Adrenal gland (tissue), 12 donors: ENCODE measurements around the gene ZNF76. TPM values are rescaled to one million over a fixed set of nuclear protein-coding genes. Genes with fewer than 3 reads are reported as not detected.

Experiments used
- DNase-seq, 7 donors: peaks; one replicate each; pipeline ENCODE4 v3.0.0-alpha.2; 2019 to 2020
- H3K27ac ChIP-seq, 5 donors: fragments of 200-600 bp; sonication (generic) in 4 of 5; 1 replicate in 3 of 5; 2 replicates in 2 of 5; pipeline versions ENCODE4 v1.5.1 to v1.8.0; 2016 to 2020; ENCODE audit warnings: mild to moderate bottlenecking in 1 of 5
- H3K27me3 ChIP-seq: fragments of 200-600 bp; 2 replicates; pipeline ENCODE4 v1.8.0; 2021
- H3K36me3 ChIP-seq, 2 donors: fragments of 200-600 bp; replicated peaks in 1 of 2; 1 replicate in 1 of 2; 2 replicates in 1 of 2; pipeline versions ENCODE4 v1.5.1 to v1.8.0; 2018 to 2022
- H3K4me1 ChIP-seq, 2 donors: fragments of 200-600 bp; replicated peaks in 1 of 2; 1 replicate in 1 of 2; 2 replicates in 1 of 2; pipeline versions ENCODE4 v1.5.1 to v1.8.0; 2018 to 2021
- H3K4me3 ChIP-seq, 4 donors: fragments of 200-600 bp; sonication (generic) in 3 of 4; one replicate each; pipeline ENCODE4 v1.5.1; 2016 to 2018
- H3K9me3 ChIP-seq, 3 donors: fragments of 200-600 bp; sonication (generic) in 1 of 3; replicated peaks in 1 of 3; 1 replicate in 2 of 3; 2 replicates in 1 of 3; pipeline versions ENCODE4 v1.5.1 to v1.8.0; 2016 to 2021
- POLR2A ChIP-seq, 2 donors: fragments of 450-650 bp; IDR thresholded peaks; one replicate each; pipeline ENCODE4 v1.6.1; 2017; ENCODE audit warnings: antibody characterized with exemption in 2 of 2, mild to moderate bottlenecking in 2 of 2, moderate library complexity in 1 of 2
- WGBS, 4 donors: extraction: QIAGEN DNeasy Blood & Tissue Kit in 2 of 4; methylation state at CpG; one replicate each; pipeline versions ENCODE4 v1.1.5 to v1.1.7; 2013 to 2017; 5-methylcytosine and 5-hydroxymethylcytosine counted together
- intact Hi-C, 2 donors: fragments of 100-400 bp; cut with DNase I; formaldehyde crosslinking; loops; one replicate each; pipeline versions ENCODE4 v1.14.1 to v1.15.0; 2022 to 2023
- polyA plus RNA-seq, 3 donors: library from polyadenylated mRNA; stranded (reverse); fragments of 200-250 nt in 2 of 3; fragments of 350-450 nt in 1 of 3; fragmentation: Illumina TruSeq in 1 of 3; extraction: RNeasy Lipid Tissue Mini Kit (QIAGEN cat#74804) in 1 of 3; gene quantifications; one replicate each; pipeline ENCODE4 v1.2.3, GENCODE V29; 2013 to 2014
- total RNA-seq, 9 donors: library from RNA; depleted of rRNA in 4 of 9; stranded (reverse); fragments of >200 nt in 4 of 9; fragments of 120-200 nt in 1 of 9; fragmentation: NEBNext Ultra II Directional in 1 of 9; extraction: Animal tissue kit (Norgen Biotek cat#: 25700) in 1 of 9; gene quantifications; one replicate each; pipeline versions ENCODE4 v1.1.0 to v1.2.4, GENCODE V29; 2013 to 2023
- TF ChIP-seq, protein P1 (sequence below), 6 experiments: fragments of 450-650 bp in 4 of 6; fragments of 200-600 bp in 2 of 6; sonication (generic) in 1 of 6; IDR thresholded peaks; 1 replicate in 5 of 6; 2 replicates in 1 of 6; pipeline versions ENCODE4 v1.5.1 to v1.8.0; 2016 to 2021; ENCODE audit warnings: antibody characterized with exemption in 6 of 6, mild to moderate bottlenecking in 2 of 6, moderate library complexity in 1 of 6
- donor health status: healthy with polysubstance abuse.
- donor health status: Bipolar disorder and iron deficiency.
- donor health status: DM: yes; HTN: yes; CAD: no.
- donor health status: DM: no; HTN: no; CAD: no.
- donor health status: DM: no; HTN: no; CAD: no.
- donor health status: DM: yes; HTN: yes; CAD: no.

ZNF76 gene
- total and polyA plus RNA-seq, 12 donors: 25.3 to 185 (median 45.2) TPM

DNA sequence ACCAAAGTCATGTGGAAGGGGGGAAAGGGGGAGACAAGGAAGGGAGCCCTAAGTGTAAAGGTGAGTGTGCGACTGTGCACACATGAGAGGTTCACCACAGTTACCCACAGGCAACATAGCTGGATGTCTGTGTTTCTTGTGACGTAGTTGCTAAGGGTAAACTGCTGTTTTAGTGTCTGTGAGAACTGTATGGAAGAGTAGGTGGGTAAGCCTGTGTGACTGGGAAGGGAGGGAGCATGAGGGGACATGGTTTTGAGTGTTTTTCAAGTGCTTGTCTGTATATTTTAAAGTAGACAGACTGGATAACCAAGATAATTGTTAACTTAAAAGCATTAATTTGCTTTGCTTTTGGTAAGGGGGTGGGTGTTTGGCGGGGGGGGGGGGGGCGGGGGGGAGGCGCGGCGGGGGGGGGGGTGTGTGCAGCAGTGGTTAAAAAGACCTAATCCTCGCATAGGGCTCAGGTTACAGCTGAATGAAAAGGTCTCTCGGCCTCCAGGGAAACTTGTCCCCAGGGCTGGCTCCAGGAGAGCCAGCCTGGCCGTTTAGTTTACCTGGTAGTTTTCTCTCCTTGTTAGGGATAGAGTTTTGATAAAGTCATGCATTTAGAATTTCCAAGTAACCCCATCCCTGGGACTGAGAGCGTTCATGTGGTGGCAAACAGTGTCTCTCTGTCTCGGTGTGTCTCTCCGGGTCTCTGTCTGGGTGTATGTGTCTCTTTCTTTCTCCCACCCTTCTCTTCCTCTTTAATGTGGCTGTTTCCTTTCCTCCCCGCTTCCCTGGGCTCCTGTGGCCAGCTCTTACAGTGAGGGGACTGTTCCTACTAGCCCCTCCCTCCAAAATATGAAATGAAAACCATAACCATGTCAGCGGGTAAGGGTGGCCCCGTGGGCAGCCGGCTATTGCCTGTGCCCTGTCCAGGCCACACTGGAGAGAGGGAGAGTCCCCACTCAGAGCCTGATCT, 42.4 kb upstream of the ZNF76 start:
- WGBS, 4 donors: 51 to 69% (median 63%) methylated on average over 12 to 14 of the region's 17 CpGs
- peaks cover 7 to 20% of the 10 kb centered on the region in 2 donors for H3K4me1 ChIP-seq
- no peak for TF ChIP-seq POLR2A (IDR thresholded peaks at IDR 0.05)
- TF ChIP-seq, protein P1, sequence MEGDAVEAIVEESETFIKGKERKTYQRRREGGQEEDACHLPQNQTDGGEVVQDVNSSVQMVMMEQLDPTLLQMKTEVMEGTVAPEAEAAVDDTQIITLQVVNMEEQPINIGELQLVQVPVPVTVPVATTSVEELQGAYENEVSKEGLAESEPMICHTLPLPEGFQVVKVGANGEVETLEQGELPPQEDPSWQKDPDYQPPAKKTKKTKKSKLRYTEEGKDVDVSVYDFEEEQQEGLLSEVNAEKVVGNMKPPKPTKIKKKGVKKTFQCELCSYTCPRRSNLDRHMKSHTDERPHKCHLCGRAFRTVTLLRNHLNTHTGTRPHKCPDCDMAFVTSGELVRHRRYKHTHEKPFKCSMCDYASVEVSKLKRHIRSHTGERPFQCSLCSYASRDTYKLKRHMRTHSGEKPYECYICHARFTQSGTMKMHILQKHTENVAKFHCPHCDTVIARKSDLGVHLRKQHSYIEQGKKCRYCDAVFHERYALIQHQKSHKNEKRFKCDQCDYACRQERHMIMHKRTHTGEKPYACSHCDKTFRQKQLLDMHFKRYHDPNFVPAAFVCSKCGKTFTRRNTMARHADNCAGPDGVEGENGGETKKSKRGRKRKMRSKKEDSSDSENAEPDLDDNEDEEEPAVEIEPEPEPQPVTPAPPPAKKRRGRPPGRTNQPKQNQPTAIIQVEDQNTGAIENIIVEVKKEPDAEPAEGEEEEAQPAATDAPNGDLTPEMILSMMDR (IDR thresholded peaks at IDR 0.05): no peak
- H3K4me3 ChIP-seq: no peak overlapping the region
- DNase-seq: no peak
- H3K27ac ChIP-seq: no peak overlapping the region
- no peaks in the 10 kb centered on the region for H3K27me3 ChIP-seq
- intact Hi-C loops: no loop called here
- H3K36me3 ChIP-seq: no peaks in the 10 kb centered on the region
- H3K9me3 ChIP-seq: no peaks in the 10 kb centered on the region

DNA sequence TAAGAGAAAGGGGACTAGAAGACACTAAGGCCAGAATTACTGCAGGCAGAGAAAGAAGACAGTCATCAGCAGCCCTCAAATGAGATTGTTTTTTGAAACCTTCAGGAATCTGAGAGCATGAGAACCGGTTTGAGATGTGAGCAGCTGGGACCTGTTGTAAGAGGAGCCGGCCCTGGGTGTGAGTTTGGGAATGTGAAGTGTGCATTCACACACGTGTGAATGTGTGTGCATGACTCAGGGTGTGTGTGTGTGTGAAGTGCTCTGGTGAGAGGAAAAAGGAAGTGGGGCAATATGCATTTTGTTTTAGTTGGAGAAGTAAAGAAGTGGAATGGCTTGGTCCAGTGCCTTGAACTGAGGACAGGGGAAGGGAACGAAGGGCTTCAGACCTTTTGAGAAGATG, 41.5 kb upstream of the ZNF76 start:
- WGBS, 4 donors: 53 to 60% (median 57%) methylated on average over 4 of the region's 4 CpGs
- Histone ChIP-seq H3K9me3 (no peaks in the 10 kb centered on the region), H3K27ac (no peak overlapping the region), H3K4me1 (peaks cover 7 to 19% of the 10 kb centered on the region in 2 donors), H3K36me3 (no peaks in the 10 kb centered on the region), H3K27me3 (no peaks in the 10 kb centered on the region), H3K4me3 (no peak overlapping the region)
- intact Hi-C loops: no loop called here
- TF ChIP-seq, protein P1 (IDR thresholded peaks at IDR 0.05): no peak
- TF ChIP-seq POLR2A (IDR thresholded peaks at IDR 0.05): no peak
- DNase-seq: no peak

DNA sequence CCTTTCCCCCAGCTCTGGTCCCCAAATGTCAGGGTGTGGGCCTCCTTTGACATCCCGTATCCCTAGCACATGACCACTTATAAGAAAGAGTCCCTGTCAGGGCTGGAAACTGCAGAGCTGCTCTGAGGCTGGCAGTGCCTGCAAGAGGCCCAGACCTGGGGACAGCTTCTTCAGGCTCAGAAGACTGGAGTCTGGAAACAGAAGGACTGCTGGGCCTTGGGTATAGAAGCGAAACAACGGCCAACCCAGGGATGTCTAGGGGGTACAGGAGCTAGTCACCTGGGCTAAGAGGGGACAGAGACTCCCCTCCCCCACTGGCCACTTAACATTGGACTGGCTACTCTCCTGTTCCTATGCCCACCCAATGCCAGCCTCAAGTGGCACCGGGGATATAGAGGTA, 41.1 kb upstream of the ZNF76 start:
- no peak for TF ChIP-seq POLR2A (IDR thresholded peaks at IDR 0.05)
- TF ChIP-seq, protein P1 (IDR thresholded peaks at IDR 0.05): no peak
- H3K4me3 ChIP-seq: no peak overlapping the region
- H3K27me3 ChIP-seq: no peaks in the 10 kb centered on the region
- no peaks in the 10 kb centered on the region for H3K9me3 ChIP-seq
- DNase-seq: no peak
- no peaks in the 10 kb centered on the region for H3K36me3 ChIP-seq
- 74 to 94% (median 90%) methylated on average over 3 to 4 of the region's 4 CpGs for WGBS, 4 donors
- intact Hi-C loops: no loop called here
- peaks cover 5 to 15% of the 10 kb centered on the region in 2 donors for H3K4me1 ChIP-seq
- no peak overlapping the region for H3K27ac ChIP-seq

DNA sequence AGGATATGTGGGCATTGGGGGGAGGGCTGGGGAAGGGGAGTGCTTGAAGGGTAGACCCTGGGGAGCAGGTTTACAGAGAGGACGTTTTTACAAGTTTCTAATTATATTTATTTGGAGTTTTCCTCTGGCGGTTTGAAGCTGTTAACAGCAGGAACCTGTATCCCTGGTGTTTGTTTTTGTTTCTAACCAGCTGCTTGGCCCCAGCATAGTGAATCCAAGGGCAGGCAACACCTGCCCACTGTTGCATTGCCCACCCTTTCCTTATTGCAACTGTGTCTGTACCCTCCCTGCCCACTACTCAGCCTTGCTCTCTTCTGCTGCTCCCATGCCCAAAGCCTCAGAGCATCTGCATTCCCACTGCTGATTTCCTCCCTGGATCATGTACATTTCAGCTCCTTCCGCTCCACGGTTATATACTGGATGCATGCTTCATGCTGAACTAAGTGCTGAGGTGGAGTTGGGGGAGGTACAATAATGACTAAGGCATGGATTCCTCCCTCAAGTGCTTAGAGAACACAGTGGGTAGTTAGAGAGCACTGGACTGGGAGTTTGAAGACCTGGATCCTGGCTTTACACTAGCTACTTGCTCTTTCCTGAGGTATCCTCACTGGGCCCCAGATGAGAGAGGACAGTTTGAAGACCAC, 39.7 kb upstream of the ZNF76 start:
- no peaks in the 10 kb centered on the region for H3K36me3 ChIP-seq
- no peak overlapping the region for H3K27ac ChIP-seq
- no peaks in the 10 kb centered on the region for H3K9me3 ChIP-seq
- 72 to 81% (median 78%) methylated on average over 4 of the region's 4 CpGs for WGBS, 4 donors
- no peak for DNase-seq
- TF ChIP-seq POLR2A (IDR thresholded peaks at IDR 0.05): no peak
- TF ChIP-seq, protein P1 (IDR thresholded peaks at IDR 0.05): no peak
- intact Hi-C loops: no loop called here
- peaks cover 0 to 4% of the 10 kb centered on the region in 2 donors for H3K4me1 ChIP-seq
- no peak overlapping the region for H3K4me3 ChIP-seq
- H3K27me3 ChIP-seq: no peaks in the 10 kb centered on the region
